CD8-positive, alpha-beta memory T cell (primary cell): Measurements from ENCODE around the gene LRRC4. TPM values are rescaled to one million over a fixed set of nuclear protein-coding genes. Genes with fewer than 3 reads are reported as not detected.

Experiments
- CTCF ChIA-PET: fragments of 350-600 bp; sonication (Branson Sonifier 250); formaldehyde crosslinking; loops from one replicate; lab custom pipeline; 2021; ENCODE audit warnings: antibody characterized with exemption; lab: Charles Lee
- POLR2A ChIA-PET: fragments of 350-600 bp; sonication (Branson Sonifier 250); formaldehyde crosslinking; loops from one replicate; lab custom pipeline; 2021; ENCODE audit warnings: antibody characterized with exemption; lab: Charles Lee
- DNase-seq, 5 donors: peaks; one replicate each; pipeline versions ENCODE4 v3.0.0 to v3.0.0-alpha.2; 2020 to 2022; ENCODE audit warnings: mixed read lengths in 1 of 5
- H3K27ac ChIP-seq: one replicate; pipeline ENCODE4 v1.7.0; 2013; ENCODE audit warnings: low read depth, mild to moderate bottlenecking, low read length, moderate library complexity
- H3K27me3 ChIP-seq: 2 replicates; pipeline ENCODE4 v1.7.0; 2013; ENCODE audit warnings: low read length, mild to moderate bottlenecking; ENCODE audit not compliant: insufficient read depth, poor library complexity, severe bottlenecking
- H3K36me3 ChIP-seq: 2 replicates; pipeline ENCODE4 v1.7.0; 2013; ENCODE audit warnings: mild to moderate bottlenecking, low read length, moderate library complexity; ENCODE audit not compliant: insufficient read depth
- H3K4me1 ChIP-seq: 2 replicates; pipeline ENCODE4 v1.7.0; 2013; ENCODE audit warnings: mild to moderate bottlenecking, low read length, moderate library complexity; ENCODE audit not compliant: insufficient read depth
- H3K4me3 ChIP-seq: 2 replicates; pipeline ENCODE4 v1.7.0; 2013; ENCODE audit warnings: mild to moderate bottlenecking, low read length
- H3K9me3 ChIP-seq: 2 replicates; pipeline ENCODE4 v1.7.0; 2013; ENCODE audit warnings: mild to moderate bottlenecking, low read length
- H3K27ac Mint-ChIP-seq, 8 donors: one replicate each; pipeline ENCODE4 v1.8.0; 2020 to 2021; ENCODE audit warnings: mixed read lengths in 8 of 8, mild to moderate bottlenecking in 6 of 8, inconsistent platforms in 3 of 8, moderate library complexity in 3 of 8
- H3K27me3 Mint-ChIP-seq, 2 donors: one replicate each; pipeline ENCODE4 v1.8.0; 2020 to 2021; ENCODE audit warnings: mixed read lengths in 2 of 2, mild to moderate bottlenecking in 1 of 2, moderate library complexity in 1 of 2
- H3K36me3 Mint-ChIP-seq, 3 donors: one replicate each; pipeline ENCODE4 v1.8.0; 2020 to 2021; ENCODE audit warnings: mixed read lengths in 3 of 3, inconsistent platforms in 1 of 3, mild to moderate bottlenecking in 1 of 3
- H3K4me1 Mint-ChIP-seq, 3 donors: one replicate each; pipeline ENCODE4 v1.8.0; 2020 to 2021; ENCODE audit warnings: mixed read lengths in 3 of 3, inconsistent platforms in 1 of 3, mild to moderate bottlenecking in 1 of 3
- H3K4me3 Mint-ChIP-seq, 7 donors: one replicate each; pipeline ENCODE4 v1.8.0; 2020 to 2021; ENCODE audit warnings: mixed read lengths in 7 of 7, mild to moderate bottlenecking in 6 of 7, moderate library complexity in 4 of 7, inconsistent platforms in 2 of 7
- H3K9me3 Mint-ChIP-seq, 5 donors: one replicate each; pipeline ENCODE4 v1.8.0; 2020 to 2022; ENCODE audit warnings: mixed read lengths in 5 of 5, mild to moderate bottlenecking in 3 of 5, moderate library complexity in 2 of 5, inconsistent platforms in 1 of 5
- polyA plus RNA-seq: library from polyadenylated mRNA; unstranded; fragments of 300-500 nt; fragmentation: Illumina TruSeq; gene quantifications from one replicate; pipeline ENCODE4 v1.2.3, GENCODE V29; 2021
- total RNA-seq, 2 experiments: library from RNA; stranded (reverse); gene quantifications; one replicate each; pipeline ENCODE4 v1.2.3, GENCODE V29; 2021

Gene LRRC4
- total and polyA plus RNA-seq, 3 experiments from 2014 or later, result 0.15 to 0.51 TPM; not detected in 1

DNA sequence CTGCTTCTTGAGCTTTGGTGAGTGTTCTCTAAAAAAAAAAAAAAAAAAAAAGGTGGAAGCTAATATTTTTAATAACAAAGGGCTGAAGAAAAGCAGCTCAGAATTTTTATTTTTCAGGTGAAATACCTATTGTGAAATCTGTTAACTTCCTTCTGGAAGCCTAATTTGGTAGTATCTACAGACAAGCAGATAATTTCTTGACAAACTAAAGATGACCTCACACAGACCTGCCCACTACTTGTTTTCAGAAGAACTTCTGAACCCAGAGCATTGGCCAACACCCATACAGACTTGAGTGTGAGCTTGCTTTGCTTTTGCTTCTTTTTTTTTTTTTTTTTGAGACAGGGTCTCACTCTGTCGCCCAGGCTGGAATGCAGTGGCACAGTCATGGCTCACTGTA lies 31.2 kb downstream of the LRRC4 start:
- Histone ChIP-seq H3K27ac (no peak overlapping the region), H3K9me3 (no peaks in the 10 kb centered on the region), H3K4me1 (peaks cover 6% of the 10 kb centered on the region), H3K36me3 (no peaks in the 10 kb centered on the region), H3K4me3 (no peak overlapping the region), H3K27me3 (no peaks in the 10 kb centered on the region)
- no peak for DNase-seq
- H3K9me3 Mint-ChIP-seq, result no peaks in the 10 kb centered on the region
- H3K4me3 Mint-ChIP-seq, result no peak overlapping the region
- peaks cover 12 to 35% (median 27%) of the 10 kb centered on the region in 3 donors for H3K4me1 Mint-ChIP-seq
- H3K27me3 Mint-ChIP-seq, result no peaks in the 10 kb centered on the region
- POLR2A ChIA-PET, result no interaction called here
- H3K36me3 Mint-ChIP-seq, result peaks cover 0 to 43% (median 9%) of the 10 kb centered on the region in 3 donors
- H3K27ac Mint-ChIP-seq, result peak overlapping the region in 1 of 8 donors; percentile 61
- CTCF ChIA-PET, result interaction anchor here (1.0 to 1.2 kb wide), 2 partner anchors 16 to 135 kb away, joined by 4 read pairs; no protein-coding TSS in a partner anchor

GRCh38 chr7:127998671-127999070 lies 32.6 kb downstream of the LRRC4 start:
- peaks cover 7 to 24% (median 14%) of the 10 kb centered on the region in 3 donors for H3K4me1 Mint-ChIP-seq
- H3K4me3 ChIP-seq, result no peak overlapping the region
- H3K27me3 ChIP-seq, result no peaks in the 10 kb centered on the region
- H3K36me3 ChIP-seq, result no peaks in the 10 kb centered on the region
- CTCF ChIA-PET, result no interaction called here
- DNase-seq, result no peak
- H3K27ac Mint-ChIP-seq, result peak overlapping the region in 1 of 8 donors; percentile 25
- H3K4me1 ChIP-seq, result no peaks in the 10 kb centered on the region
- H3K4me3 Mint-ChIP-seq, result no peak overlapping the region
- H3K27me3 Mint-ChIP-seq, result no peaks in the 10 kb centered on the region
- POLR2A ChIA-PET, result no interaction called here
- H3K27ac ChIP-seq, result no peak overlapping the region
- H3K36me3 Mint-ChIP-seq, result peaks cover 0 to 49% (median 10%) of the 10 kb centered on the region in 3 donors
- H3K9me3 Mint-ChIP-seq, result no peaks in the 10 kb centered on the region
- no peaks in the 10 kb centered on the region for H3K9me3 ChIP-seq

- H3K36me3 Mint-ChIP-seq, result peaks cover 0 to 62% (median 13%) of the 10 kb centered on the region in 3 donors
- CTCF ChIA-PET, result no interaction called here
- no peak overlapping the region for H3K4me3 Mint-ChIP-seq
Observed at GRCh38 chr7:127997226-127997922, 33.9 kb downstream of the LRRC4 start.

GRCh38 chr7:127996253-127997071 lies 34.8 kb downstream of the LRRC4 start:
- ChIA-PET POLR2A (no interaction called here), CTCF (no interaction called here)
- no peak overlapping the region for H3K4me3 Mint-ChIP-seq
- Histone ChIP-seq H3K27ac (no peak overlapping the region), H3K4me3 (no peak overlapping the region), H3K27me3 (no peaks in the 10 kb centered on the region), H3K4me1 (no peaks in the 10 kb centered on the region), H3K9me3 (no peaks in the 10 kb centered on the region), H3K36me3 (peaks cover 8% of the 10 kb centered on the region)
- no peaks in the 10 kb centered on the region for H3K9me3 Mint-ChIP-seq
- H3K36me3 Mint-ChIP-seq, result peaks cover 0 to 69% (median 18%) of the 10 kb centered on the region in 3 donors
- H3K27me3 Mint-ChIP-seq, result no peaks in the 10 kb centered on the region
- H3K27ac Mint-ChIP-seq, result no peak overlapping the region
- peaks cover 0 to 6% (median 1%) of the 10 kb centered on the region in 3 donors for H3K4me1 Mint-ChIP-seq
- no peak for DNase-seq

More at GRCh38 chr7:127997226-127997922, 33.9 kb downstream of the LRRC4 start:
- Mint-ChIP-seq H3K27me3 (no peaks in the 10 kb centered on the region), H3K4me1 (peaks cover 1 to 13% (median 5%) of the 10 kb centered on the region in 3 donors), H3K9me3 (no peaks in the 10 kb centered on the region), H3K27ac (no peak overlapping the region)
- no peak overlapping the region for H3K27ac ChIP-seq
- H3K36me3 ChIP-seq, result no peaks in the 10 kb centered on the region
- DNase-seq, result no peak
- no peak overlapping the region for H3K4me3 ChIP-seq
- POLR2A ChIA-PET, result no interaction called here
- H3K4me1 ChIP-seq, result no peaks in the 10 kb centered on the region
- no peaks in the 10 kb centered on the region for H3K27me3 ChIP-seq
- H3K9me3 ChIP-seq, result no peaks in the 10 kb centered on the region

- H3K9me3 ChIP-seq, result no peaks in the 10 kb centered on the region
- ChIA-PET POLR2A (no interaction called here), CTCF (no interaction called here)
- H3K36me3 ChIP-seq, result peaks cover 8% of the 10 kb centered on the region
- H3K27me3 Mint-ChIP-seq, result no peaks in the 10 kb centered on the region
- no peaks in the 10 kb centered on the region for H3K9me3 Mint-ChIP-seq
- no peaks in the 10 kb centered on the region for H3K4me1 ChIP-seq
- no peak overlapping the region for H3K4me3 Mint-ChIP-seq
- no peaks in the 10 kb centered on the region for H3K27me3 ChIP-seq
- peaks cover 0 to 6% (median 1%) of the 10 kb centered on the region in 3 donors for H3K4me1 Mint-ChIP-seq
- H3K4me3 ChIP-seq, result no peak overlapping the region
- H3K27ac ChIP-seq, result no peak overlapping the region
- peaks cover 0 to 69% (median 20%) of the 10 kb centered on the region in 3 donors for H3K36me3 Mint-ChIP-seq
- no peak for DNase-seq
- H3K27ac Mint-ChIP-seq, result no peak overlapping the region
Observed at GRCh38 chr7:127995881-127996215, 35.4 kb downstream of the LRRC4 start.

DNA sequence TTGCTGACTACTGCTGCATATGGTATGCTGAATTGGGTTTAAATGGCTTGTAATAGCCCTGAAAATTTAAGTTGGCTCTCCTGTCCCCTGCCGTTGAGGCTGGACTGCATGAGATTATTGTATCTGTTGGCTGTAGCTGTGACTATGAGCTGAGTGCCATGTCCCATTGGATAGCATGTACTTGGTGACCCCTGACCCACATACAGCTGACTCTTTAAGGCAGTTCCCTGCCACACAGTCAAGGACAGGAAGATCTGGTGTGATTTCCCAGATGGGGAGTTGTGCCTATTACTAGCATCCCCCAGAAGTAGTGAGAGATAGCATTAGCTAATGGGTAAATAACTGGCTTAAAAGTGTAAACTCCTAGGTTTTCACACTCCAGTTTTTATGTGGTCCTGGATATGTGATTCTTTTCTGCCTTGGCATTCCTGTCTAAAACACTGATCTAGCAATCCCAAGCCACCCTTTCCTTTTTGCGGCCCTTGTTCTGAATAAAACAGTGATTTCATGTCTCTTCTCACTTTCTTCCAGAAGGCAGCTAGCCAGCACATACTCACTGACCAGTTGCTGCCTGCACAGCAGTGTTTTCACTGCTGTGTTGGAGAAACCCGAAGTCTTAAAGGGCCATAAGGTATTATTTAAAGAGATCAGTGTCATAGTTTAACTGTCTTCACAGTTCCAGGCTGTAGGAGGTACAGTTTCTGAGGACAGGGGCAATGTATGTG lies 35.9 kb downstream of the LRRC4 start:
- Histone ChIP-seq H3K4me1 (no peaks in the 10 kb centered on the region), H3K36me3 (peaks cover 8% of the 10 kb centered on the region), H3K27ac (no peak overlapping the region), H3K9me3 (no peaks in the 10 kb centered on the region), H3K27me3 (no peaks in the 10 kb centered on the region), H3K4me3 (no peak overlapping the region)
- H3K4me3 Mint-ChIP-seq, result no peak overlapping the region
- no peak for DNase-seq
- ChIA-PET CTCF (no interaction called here), POLR2A (no interaction called here)
- H3K4me1 Mint-ChIP-seq, result peaks cover 0 to 6% (median 1%) of the 10 kb centered on the region in 3 donors
- H3K27me3 Mint-ChIP-seq, result no peaks in the 10 kb centered on the region
- peak overlapping the region in 1 of 8 donors; percentile 26 for H3K27ac Mint-ChIP-seq
- peaks cover 0 to 71% (median 20%) of the 10 kb centered on the region in 3 donors for H3K36me3 Mint-ChIP-seq
- H3K9me3 Mint-ChIP-seq, result no peaks in the 10 kb centered on the region

DNA sequence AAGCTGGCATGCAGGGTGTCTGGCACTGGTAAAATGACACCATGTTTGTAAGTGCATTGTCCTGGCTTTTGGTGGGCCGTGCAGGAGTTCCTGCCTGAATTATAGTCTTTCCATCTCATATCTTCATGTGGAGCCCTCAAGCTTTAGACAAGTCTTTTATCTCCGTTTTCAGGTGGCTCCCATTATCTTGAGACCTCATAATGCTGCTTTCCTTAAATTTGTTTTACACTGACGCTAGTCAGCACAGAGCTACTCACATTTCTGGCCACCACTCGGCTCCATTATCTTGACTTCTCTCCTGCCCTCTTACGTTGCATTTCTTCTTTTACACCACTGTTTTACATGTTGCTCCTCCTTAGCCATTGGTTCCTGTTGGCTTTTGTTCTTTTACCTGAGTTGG lies 37.2 kb downstream of the LRRC4 start:
- no peak overlapping the region for H3K4me3 Mint-ChIP-seq
- Histone ChIP-seq H3K27me3 (no peaks in the 10 kb centered on the region), H3K4me1 (no peaks in the 10 kb centered on the region), H3K36me3 (peaks cover 8% of the 10 kb centered on the region), H3K27ac (no peak overlapping the region), H3K9me3 (no peaks in the 10 kb centered on the region), H3K4me3 (no peak overlapping the region)
- CTCF ChIA-PET, result no interaction called here
- POLR2A ChIA-PET, result no interaction called here
- H3K4me1 Mint-ChIP-seq, result peaks cover 0 to 4% (median 2%) of the 10 kb centered on the region in 3 donors
- no peak for DNase-seq
- peak overlapping the region in 1 of 8 donors; percentile 13 for H3K27ac Mint-ChIP-seq
- H3K9me3 Mint-ChIP-seq, result no peaks in the 10 kb centered on the region
- H3K27me3 Mint-ChIP-seq, result no peaks in the 10 kb centered on the region
- H3K36me3 Mint-ChIP-seq, result peaks cover 0 to 76% (median 20%) of the 10 kb centered on the region in 3 donors
